NCI-H2029 (cell line): ENCODE measurements around the gene RPTOR.
"Not testable (repeated sequence)": the region's sequence is repeated elsewhere in the genome, so short reads cannot be mapped to it uniquely, and the experiment has no call there.

Experiments used
- DNase-seq: peaks from one replicate; lab custom pipeline; 2025; lab: John Stamatoyannopoulos, UW

Gene RPTOR, protein sequence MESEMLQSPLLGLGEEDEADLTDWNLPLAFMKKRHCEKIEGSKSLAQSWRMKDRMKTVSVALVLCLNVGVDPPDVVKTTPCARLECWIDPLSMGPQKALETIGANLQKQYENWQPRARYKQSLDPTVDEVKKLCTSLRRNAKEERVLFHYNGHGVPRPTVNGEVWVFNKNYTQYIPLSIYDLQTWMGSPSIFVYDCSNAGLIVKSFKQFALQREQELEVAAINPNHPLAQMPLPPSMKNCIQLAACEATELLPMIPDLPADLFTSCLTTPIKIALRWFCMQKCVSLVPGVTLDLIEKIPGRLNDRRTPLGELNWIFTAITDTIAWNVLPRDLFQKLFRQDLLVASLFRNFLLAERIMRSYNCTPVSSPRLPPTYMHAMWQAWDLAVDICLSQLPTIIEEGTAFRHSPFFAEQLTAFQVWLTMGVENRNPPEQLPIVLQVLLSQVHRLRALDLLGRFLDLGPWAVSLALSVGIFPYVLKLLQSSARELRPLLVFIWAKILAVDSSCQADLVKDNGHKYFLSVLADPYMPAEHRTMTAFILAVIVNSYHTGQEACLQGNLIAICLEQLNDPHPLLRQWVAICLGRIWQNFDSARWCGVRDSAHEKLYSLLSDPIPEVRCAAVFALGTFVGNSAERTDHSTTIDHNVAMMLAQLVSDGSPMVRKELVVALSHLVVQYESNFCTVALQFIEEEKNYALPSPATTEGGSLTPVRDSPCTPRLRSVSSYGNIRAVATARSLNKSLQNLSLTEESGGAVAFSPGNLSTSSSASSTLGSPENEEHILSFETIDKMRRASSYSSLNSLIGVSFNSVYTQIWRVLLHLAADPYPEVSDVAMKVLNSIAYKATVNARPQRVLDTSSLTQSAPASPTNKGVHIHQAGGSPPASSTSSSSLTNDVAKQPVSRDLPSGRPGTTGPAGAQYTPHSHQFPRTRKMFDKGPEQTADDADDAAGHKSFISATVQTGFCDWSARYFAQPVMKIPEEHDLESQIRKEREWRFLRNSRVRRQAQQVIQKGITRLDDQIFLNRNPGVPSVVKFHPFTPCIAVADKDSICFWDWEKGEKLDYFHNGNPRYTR (N-terminal part only)

DNA sequence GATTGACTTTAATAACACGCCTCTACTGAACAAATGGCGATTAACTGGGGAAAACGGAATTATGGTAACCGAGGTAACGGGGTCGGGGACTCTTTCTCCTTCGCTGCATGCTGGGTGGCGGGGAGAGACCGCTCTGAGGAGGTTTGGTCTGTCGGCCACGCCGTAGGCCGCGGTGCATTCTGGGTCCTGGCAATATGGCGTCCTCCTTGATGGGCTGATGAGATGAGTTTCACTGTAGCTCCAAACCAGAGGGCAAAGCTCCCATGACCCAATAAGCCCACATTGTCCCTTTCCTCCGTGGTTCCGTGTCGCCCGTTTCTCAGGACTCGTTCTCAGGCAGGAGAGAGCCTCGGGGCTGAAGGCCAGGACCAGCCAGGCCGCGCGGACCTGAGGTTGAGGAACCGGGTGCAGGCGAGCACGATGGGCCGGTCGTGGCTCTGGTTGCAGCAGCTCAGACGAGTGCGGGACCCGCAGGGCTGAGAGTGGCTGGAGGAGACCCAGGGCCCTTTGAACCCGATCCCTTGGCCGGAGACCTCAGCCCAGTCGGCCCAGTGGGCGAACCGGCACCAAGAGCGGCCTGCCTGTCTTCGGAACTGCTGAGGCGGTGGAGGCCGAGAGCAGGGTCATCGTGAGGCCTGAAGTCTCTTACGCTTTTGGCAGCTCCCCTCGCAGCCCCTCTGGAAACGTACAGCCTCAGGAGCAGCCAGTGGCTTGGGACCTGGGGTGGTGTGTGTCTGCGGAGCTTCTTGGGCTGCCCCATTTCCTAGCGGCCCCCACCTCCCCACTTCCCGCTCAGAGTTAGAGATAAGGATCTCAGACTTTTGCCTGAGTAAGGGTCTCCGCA, at the start of gene RPTOR:
Gene RPTOR, plus strand, starts transcription at position 184 of the 844 bp plus-strand sequence. CDS start 792 bp downstream, outside the sequence.
- DNase-seq, result peak; percentile 64

DNA sequence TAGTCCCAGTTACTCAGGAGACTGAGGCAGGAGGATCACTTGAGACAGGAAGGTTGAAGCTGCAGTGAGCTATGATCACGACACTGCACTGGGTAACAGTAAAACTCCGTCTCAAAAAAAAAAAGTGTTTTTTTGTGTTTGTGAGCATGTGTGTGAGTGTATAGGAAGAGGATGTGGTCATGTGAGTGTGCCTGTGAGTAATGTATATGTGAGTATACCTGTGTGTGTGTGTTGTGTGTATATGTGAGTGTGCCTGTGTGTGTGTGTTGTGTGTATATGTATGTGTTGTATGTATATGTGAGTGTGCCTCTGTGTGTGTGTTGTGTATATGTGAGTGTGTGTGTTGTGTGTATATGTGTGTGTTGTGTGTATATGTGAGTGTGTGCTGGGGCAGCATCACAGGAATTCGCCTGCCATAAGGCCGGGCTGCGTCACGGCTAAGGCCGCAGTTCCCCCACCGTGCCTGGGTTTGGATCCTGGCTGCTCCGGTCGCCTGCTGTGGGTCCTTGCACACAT, 46.9 kb upstream of the RPTOR start:
- DNase-seq, result no peak

DNA sequence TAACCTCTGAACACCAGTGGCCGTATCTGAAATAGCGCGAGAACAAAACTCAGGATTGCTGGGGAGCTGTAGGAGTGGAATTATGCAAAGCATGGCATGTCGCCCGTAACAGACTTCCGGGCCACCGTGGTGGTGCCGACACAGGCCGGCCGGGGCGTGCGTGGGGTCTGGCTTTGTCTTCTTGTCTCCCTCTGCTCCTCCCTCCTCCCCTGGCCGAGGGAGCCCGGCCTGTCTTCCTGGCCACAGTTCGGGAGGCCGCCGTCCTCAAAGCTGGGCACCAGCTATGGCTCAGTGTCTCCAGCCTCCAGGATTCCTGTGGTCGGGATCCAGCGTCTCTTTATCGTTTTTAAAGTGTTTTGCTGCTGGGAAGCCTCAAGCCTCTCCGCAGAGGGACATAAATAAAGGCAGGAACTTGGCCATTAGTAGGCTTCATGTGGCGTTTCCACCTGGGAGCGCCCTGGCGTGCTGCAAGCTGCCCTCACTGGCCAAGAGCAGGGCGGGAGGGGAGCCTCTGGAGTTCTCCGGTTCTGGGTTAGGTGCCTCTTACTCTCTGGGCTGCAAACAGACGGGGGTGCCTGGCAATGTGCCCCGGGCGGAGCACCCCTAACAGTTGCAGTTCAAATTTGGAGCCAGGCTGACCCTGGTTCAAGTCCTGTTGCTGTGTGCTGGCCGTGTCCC, 46.3 kb upstream of the RPTOR start:
- DNase-seq, result no peak

DNA sequence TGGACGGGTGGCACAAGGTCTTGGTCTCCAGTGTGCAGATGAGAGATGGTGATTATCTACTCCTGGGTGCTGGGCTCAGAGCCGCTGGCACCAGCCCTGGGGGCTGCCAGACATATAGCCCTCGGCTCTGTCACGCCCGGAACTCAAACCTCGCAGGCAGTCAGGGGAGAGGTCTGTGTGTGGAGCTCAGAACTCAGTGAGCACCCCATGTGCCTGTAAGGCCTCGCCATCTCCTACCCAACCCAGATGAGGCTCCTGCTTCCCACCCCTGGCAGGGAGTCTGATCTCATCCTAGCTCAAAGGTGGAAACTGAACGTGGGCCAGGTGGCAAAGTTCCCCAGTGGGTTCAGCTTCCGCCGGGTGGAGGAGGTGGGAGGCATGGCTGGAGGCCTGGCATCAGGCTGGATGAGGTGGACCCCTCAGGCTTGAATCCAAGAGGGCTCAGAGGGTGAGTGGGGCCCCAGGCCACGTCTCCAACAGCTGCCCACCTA, 45.7 kb upstream of the RPTOR start:
- no peak for DNase-seq

DNA sequence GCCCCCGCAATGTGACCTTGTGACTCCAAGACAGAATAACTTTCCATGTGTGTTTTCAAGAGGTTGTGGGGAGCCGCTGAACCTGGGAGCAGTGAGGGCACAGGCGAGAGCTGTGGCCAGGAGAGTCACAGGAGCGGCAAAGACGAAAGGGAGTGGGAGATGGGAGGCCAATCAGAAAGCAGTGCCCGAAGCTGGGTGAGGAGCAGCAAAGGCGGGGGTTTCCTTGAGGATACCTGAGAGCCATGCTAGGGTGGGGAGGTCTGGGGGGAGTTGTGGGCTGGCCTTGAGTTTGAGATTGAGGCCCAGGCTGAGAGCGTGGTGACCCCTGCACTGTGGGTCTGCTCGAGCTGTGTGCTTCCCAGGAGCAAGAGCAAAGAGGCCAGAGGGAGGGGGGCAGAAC, 45.1 kb upstream of the RPTOR start:
- DNase-seq, result no peak

DNA sequence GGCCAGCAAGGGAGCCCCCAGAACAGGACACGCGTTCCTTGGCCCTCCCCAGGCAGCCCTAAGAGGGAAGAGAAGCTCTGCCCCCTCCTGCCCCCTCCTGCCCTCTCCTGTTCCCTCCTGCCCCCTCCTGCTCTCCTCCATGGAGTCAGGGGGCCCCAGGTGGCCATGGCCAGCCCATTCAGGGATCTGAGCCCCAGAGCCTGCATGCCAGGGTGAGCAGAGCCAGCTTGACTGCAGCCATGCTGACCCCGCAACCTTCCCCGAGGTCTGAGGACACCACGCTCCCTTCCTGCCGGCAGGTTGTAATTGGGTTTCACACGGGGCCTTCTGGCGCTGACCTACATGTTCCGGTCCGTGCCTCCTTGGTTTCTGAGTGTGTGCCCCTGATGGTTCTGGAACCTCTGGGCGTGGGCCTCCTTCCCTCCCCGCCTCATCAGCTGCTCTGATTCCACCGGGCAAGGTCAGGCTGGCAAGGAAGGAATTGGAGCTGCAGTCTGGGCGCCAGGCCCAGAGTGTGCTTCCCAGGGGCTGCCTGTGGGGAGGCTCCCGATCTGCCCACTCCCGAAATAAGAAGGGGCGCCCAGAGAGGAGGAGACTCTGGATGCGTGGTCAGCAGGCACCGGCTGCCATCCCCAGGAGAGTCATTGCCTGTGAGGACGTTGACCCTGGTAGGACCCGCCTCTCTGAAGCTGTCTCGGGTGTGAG, 44.5 kb upstream of the RPTOR start:
- no peak for DNase-seq

DNA sequence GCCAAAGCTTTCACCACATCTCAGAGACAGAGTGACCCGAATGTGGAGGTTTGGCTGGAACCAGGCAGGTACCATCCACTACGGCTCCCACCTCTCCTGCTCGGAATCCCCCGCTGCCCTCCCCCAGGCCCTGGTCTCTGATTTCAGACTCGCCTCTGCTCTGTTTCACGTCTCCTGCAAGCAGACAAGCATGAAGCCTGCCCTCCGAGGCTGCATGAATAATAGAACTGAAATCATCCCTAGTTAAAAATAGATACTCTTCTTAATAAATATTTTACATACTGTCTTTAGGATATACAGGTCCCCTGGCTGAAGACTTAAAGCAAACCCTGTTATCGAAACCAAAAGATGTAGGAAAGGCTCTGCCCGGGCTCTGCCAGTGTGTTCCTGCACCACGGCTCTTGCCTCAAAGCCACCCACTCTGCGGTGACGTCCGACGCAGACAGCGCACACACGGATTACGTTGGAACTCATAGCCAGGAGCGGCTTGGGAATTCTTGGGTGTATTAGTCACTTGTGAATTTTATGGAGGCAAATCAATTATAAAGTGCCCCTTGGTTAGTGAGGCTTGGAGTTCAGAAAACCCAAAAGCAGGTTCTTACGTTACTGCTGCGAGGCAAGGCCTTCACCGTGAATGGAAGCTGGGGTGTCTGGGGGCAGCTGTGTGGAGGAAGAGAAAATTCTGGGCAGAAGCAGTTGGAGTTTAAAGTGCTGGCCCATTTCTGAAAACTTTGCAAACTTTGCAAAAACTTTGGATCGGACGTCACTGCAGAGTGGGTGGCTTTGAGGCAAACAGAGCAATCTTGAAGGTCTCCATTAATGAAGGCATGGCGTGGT, 42.7 kb upstream of the RPTOR start:
- DNase-seq, result no peak

DNA sequence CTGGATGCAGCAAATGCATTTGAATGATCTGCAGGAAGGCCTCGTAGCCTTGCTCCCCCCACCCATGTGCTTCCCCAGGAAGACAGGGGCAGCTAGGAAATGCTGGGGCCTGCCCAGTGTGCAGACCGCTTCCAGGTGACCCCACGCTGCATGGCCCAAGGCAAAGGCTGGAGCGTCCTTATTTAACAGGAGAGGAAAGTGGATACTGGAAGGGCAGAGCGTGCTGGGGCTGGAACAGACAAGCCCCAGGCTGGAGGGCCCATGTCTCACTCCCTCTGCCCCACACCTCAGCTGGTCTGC, 42.1 kb upstream of the RPTOR start:
- no peak for DNase-seq

DNA sequence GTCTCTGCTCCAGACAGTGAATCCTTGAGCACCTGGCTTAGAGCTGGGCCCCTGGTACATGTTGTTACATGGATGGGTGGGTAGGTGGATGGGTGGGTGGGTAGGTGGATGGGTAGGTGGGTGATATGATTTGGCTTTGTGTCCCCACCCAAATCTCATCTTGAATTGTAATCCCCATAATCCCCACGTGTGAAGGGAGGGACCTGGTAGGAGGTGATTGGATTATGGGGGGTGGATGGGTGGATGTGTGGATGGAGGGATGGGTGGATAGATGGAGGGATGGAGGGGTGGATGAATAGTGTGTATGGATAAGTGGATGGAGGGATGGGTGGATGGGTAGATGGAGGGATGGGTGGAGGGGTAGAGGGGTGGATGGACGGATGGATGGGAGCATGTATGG, 41.6 kb upstream of the RPTOR start:
- DNase-seq, result no peak

DNA sequence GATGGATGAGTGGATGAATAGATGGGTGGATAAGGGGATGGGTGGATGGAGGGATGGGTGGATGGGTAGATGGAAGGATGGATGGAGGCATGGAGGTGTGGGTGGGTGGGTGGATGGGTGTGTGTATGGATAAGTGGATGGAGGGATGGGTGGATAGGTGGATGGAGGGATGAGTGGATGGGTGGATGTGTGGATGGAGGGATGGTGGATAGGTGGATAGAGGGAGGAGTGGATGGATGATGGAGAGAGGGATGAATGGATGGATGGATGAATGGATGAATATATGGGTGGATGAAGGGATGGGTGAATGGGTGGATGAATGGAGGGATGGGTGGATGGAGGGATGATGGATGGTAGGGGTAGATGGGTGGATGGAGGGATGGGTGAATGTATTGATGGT, 40.7 kb upstream of the RPTOR start:
- no peak for DNase-seq

DNA sequence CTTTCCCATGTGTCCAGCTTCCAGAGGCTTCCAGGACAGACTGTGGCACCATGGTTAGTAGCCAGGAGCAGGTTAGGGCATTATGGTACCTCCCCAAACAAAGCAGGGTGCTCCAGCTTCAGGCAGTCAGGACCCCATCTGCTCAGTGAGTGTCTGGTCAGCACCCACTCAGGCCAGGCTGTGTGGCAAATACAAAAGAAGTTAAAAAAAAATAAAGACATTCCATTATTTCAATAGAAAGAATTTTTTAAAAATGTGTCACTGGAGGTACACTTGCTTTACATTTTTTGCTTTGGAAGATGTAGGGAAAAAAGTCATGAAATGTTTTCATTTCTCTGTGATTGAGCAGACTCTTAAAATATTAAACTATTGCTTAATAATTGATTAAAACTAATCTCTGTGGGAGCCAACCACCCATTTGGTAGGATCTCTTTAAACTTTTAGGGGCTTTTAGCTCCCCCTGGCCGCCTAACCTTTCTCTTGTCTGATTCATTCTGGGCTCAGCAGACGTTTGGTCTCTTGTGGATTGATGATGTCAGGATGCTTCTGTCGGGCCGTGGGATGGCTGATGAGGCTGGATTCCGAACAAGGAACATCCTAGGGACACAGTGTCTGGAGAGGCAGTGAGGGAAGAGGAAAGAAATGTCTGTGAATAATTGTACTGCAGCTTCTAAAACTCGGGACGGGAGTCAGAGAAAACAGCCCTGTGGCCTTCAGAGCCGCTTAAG, 39.8 kb upstream of the RPTOR start:
- DNase-seq, result no peak

DNA sequence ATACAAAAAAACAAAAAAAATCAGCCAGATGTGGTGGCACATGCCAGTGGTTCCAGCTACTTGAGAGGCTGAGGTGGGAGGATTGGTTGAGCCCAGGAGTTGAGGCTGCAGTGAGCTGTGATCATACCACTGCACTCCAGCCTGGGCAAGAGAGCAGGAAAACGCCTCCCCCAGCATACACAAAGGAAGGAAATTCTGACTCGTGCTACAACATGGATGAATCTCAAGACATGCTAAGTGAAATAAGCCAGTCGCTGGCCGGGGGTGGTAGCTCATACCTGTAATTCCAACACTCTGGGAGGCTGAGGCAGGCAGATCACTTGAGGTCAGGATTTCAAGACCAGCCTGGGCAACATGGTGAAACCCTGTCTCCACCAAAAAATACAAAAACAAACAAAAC, 37.5 kb upstream of the RPTOR start:
- not testable (repeated sequence) for DNase-seq

DNA sequence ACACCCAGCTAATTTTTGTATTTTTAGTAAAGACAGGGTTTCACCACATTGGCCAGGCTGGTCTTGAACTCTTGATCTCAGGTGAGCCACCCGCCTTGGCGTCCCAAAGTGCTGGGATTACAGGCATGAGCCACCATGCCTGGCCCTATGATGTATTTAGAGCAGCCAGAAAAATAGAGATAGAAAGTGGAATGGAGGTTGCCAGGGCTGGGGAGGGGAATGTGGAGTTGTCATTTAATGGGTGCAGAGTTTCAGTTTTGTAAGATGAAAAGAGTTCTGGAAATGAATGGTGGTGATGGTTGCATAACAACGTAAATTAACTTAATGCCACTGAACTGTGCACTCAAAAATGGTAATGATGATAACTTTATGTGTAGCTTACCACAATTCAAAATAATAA, 36.7 kb upstream of the RPTOR start:
- no peak for DNase-seq

DNA sequence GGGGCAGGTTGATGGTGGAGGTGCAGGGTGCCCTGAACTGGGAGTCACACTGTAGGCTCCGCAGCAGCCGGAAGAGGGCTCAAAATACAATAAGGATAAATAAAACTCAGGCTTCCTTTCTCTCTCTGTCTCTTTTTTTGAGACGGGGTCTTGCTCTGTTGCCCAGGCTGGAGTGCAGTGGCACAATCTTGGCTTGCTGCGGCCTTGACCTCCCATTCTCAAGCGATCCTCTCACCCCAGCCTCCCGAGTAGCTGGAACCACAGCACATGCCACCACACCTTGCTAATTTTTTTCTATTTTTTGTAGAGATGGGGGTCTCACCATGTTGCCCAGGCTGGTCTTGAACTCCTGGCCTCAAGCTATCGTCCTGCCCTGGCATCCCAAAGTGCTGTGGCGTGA, 35.3 kb upstream of the RPTOR start:
- DNase-seq, result no peak

DNA sequence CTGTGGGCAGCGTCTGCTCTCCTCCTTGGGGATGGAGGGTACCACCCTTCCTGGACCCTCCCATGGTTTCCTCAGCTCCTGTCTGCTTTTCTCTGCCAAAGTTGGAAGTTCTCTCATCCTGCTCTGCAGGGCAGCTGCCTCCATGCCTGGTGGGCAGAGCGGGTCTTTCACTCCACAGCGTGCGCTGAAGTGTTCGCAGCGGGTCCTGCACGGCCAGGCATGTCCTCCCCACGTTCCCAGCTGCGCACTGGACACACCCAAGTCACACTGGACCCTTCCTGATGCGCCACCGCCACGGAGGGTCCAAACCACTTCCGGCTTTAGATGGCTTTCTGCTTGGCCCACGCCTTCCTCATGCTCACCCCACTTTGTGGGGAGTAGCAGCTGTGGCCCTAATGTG, 34.5 kb upstream of the RPTOR start:
- DNase-seq, result no peak

DNA sequence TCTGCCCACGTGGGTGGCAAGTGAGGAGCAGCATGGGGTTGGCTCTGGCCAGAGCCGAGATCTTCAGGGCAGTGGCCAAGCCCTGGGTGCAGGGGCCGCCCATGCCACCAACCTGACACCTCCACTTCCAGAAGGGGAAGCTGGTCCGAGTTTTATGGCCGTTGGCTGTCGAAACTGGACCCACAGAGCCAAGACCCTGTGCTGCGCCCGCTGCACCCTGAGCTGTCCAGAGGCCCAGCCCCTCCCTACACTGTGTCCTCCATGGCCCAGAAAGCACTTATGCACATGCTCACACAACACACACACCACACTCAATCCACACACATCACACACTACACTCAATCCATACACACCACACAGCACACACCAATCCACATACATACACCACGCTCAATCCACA, 33.9 kb upstream of the RPTOR start:
- no peak for DNase-seq

DNA sequence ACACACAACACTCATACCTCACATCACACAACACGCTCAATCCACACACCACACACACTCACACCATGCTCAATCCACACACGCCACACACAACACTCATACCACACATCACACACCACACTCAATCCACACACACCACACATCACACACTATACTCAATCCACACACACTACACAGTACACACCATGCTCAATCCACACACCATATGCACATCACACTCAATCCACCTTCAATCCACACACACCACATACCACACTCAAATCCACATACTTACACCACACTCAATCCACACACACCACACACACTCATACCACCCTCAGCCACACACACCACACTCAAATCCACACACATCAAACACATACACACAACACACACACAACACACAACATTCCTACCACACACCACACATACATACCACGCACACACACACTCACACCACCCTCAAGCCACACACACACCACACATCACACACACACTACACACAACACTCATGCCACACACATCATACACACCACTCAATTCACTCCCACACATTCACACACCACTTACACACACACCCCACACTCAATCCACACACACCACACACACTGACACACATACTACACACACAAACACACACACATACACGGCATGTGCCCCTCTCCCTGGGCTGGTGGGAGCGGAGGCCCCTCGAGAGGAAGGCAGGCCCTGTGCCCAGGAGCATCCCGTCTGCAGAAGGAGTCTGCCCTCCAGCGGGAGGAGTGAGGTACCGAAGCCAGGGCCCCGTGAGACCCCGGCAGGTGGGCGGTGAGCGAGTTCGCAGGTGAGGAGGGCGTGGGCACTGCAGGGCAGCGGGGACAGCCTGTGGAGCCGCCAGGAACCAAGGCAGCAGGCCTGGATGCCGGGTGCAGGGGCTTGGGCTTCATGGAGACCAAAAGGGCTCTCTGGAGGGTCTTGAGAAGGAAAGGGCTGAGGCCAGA, 33.1 kb upstream of the RPTOR start:
- DNase-seq, result no peak

DNA sequence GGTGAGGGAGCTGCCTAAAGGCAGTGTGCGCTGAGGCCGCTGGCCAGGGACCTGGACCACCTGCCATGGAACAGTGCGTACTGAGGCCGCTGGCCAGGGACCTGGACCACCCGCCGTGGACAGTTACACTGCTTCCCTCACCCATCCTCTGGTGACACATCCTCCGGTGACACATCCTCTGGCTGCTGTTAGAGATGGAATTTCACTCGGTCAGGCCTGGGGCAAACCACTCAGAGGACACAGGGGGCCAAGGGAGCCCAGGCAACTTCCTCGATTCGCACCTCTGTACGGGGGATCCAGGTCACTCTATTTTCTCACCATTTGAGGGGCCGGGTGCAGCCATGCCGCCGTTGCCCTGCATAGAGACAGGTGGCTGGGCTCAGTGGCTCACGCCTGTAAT, 32.4 kb upstream of the RPTOR start:
- no peak for DNase-seq
